NCI-H1694 (cell line): ENCODE measurements around the gene MXI1.

Source experiments
- DNase-seq: peaks from one replicate; lab custom pipeline; 2025; lab: John Stamatoyannopoulos, UW

The MXI1 gene

GRCh38 chr10:110207011-110207804 lies at the start of gene MXI1:
TSS of gene MXI1 (plus strand) at chr10:110207605. CDS start at chr10:110207809, 204 bp downstream.
- peak; percentile 42 for DNase-seq

GRCh38 chr10:110158051-110159005 lies 49.1 kb upstream of the MXI1 start:
- no peak for DNase-seq

- DNase-seq, result no peak
These were observed 47.3 kb upstream of the MXI1 start for GRCh38 chr10:110160081-110160480.

DNA sequence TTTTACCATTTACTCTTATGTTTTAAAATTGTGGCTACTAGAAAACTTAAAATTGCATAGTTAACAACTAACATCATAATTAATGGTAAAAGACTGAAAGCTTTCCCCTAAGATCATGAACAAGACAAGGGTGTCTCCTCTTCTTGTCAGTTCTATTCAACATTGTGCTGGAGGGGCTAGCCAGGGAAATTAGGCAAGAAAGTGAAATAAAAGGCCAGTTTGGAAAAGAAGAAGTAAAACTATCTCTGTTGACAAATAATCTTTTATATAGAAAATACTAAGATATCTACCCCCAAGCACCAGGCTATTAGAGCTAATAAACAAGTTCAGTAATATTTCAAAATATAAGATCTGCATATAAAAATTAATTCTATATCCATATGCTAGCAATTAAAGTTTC lies 46.9 kb upstream of the MXI1 start:
- no peak for DNase-seq

DNA sequence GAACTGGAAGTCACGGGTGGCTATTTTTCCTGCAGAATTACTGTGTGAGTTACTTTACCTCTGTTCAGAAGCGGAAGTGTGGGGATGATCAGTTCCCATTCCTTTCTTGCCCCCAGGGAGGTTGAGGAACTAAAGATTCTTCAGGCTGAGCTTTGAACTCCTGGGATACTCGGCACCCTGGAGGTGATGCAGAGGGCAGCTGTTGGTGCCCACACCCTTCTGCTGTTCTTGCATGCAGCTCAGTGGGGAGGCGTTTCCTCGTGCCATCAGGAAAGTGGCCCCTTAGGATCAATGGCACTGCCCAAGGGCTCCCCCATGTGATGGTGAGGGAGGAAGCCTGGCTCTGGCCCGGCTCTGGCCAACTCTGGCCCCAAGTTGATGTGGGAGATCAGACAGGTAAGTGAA lies 44.7 kb upstream of the MXI1 start:
- DNase-seq, result no peak

- DNase-seq, result no peak
These were observed 44.1 kb upstream of the MXI1 start for GRCh38 chr10:110163192-110163773.

DNA sequence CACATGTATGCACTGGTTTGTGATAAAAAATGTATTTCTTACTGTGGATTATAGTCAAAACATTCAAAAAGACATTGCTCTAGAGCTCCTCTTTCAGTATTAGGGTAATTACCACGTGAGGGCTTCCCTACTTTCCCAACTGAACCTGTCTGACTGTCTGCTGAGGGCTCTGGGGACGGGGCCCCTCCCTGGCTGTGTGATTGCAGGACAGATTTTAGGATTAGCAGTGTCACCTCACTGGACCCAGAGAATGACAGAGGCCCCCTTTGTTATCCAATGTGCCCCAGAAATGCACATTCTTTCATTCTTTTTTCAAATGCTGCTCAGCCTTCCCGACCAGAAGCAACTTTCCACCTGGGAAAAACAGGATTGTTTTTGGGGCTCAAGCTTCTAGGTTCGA lies 43.6 kb upstream of the MXI1 start:
- DNase-seq, result no peak

- DNase-seq, result no peak
These were observed 42.2 kb upstream of the MXI1 start for GRCh38 chr10:110165239-110165638.

DNA sequence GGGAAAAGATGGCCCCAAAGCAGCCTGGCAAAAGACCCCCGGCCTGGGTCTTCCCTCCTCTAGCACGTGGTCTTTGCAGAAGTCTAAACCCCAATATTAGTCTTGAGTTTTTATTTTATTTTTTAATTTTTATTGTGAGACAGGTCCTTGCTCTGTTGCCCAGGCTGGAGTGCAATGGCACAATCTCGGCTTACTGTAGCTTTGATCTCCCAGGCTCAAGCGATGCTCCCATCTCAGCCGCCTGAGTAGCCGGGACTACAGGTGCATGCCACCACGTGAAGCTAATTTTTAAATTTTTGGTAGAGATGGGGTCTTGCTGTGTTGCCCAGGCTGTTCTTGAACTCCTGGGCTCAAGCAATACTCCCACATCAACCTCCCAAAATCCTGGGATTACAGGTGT lies 40.3 kb upstream of the MXI1 start:
- no peak for DNase-seq

DNA sequence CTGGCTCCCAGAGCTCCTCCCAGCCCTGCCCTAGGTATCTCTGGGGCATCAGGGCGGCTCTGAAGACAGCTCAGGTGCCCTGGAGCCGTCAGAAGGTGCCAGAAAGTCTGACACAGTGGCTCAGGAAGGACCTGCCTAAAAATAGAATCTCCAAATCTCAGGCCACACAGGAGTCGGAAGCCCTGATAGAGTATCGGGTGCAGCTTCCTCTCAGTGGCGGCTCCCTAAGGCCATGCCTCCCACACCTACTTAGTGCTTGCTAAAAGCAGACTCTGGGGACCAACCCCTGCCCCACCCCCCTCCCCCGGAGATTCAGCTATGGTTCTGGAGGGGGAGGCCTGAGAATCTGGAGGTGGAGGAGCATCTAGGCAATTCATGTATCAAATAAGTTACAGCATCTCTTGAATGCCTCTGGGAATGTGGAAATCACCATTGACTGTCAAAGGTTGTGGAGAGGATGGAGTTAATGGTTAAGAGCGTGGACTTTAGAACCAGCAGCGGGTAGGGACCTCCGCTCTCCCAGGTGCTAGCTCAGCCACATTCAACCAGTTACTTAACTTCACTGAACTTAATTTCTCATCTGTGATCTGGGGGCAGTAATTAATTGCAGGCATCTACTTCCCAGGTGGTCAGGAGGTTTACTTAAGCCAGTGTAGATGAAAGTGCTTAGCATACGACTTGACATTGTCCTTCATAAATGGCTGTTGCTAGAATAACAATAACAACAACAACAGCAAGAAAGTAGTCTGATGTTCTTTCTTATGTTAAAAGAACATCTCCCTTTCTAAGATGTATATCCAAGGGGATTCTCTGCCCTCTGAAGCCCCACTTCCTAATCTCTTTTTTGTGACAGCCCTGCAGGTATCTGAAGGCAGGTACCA lies 38.6 kb upstream of the MXI1 start:
- no peak for DNase-seq

- no peak for DNase-seq
These were observed 37.8 kb upstream of the MXI1 start for GRCh38 chr10:110169586-110169985.

GRCh38 chr10:110170142-110170971 lies 37.0 kb upstream of the MXI1 start:
- DNase-seq, result no peak

DNA sequence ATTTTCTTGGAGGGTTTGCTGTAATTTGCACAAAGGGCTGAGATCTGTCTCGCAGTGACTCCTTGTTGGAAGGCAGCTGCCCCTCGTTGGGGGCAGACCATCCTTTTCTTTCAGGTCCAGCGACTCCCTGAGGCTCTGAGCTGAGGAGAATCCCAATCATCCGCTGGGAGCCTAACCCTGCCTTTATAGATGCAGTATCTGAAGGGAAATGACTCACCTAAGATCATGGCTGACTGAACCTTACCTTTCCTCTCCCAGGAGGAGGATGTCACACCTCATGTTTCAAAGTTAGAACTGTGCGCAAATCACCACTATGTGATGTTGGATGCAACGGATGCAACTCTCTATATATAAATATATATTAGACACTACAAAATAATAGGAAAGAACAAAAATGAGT lies 36.4 kb upstream of the MXI1 start:
- no peak for DNase-seq

GRCh38 chr10:110172155-110172554 lies 35.2 kb upstream of the MXI1 start:
- no peak for DNase-seq

GRCh38 chr10:110174201-110174600 lies 33.2 kb upstream of the MXI1 start:
- DNase-seq, result no peak

DNA sequence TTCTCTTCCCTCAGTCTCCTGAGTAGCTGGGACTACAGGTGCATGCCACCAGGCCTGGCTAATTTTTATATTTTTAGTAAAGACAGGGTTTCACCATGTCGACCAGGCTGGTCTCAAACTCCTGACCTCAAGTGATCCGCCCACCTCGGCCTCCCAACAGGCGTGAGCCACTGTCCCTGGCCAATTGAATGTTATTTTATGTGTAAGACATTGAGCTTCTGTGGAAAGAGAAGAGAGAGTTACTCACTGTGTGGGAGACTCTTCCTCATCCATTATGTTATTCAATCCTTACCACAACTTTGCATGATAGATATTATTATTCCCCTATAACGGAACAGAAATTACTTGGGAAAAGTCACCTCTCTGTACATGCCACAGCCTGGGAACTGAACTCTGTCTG lies 32.6 kb upstream of the MXI1 start:
- no peak for DNase-seq

DNA sequence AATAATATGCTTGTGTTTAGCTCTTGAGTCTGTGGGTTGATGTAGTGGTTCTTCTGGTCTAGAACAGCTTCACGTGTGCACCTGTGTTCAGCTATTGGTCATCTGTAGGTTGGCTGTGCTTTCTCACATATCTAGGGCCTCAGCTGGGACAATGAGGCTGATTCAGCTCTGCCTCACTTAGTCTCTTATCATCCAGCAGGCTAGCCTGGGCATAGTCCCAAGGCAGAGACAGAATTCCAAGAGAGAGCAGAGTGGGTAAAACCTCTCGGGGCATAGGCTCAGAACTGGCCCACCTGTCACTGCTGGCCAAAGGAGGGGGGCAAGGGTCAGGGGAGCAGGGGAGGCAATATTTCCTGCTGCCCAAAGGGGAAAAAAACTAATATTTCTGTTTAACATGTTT lies 32.0 kb upstream of the MXI1 start:
- no peak for DNase-seq

GRCh38 chr10:110176141-110177030 lies 31.0 kb upstream of the MXI1 start:
- no peak for DNase-seq

- DNase-seq, result no peak
These were observed 28.2 kb upstream of the MXI1 start for GRCh38 chr10:110179220-110179619.

DNA sequence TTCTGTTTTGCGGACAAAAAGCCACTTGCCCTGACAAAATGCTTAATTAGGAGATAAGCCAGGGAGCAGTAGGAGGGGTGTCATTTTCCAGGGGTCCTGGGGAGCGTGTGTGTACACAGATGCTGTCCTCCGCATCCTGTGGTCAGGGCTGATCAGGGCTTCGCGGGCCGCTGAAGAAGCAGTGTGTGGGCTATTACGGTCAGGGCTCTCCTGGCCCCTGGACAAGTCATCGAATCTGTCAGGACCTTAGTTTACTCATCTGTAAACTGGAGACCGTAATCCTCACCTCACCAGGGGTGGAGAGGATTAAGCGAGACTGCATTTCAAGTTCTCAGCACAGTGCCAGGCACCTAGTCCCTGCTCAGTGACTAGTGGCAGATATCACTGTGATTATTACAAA lies 26.0 kb upstream of the MXI1 start:
- DNase-seq, result no peak
